Measurements from ENCODE around the gene FBXO38.

The FBXO38 gene

DNA sequence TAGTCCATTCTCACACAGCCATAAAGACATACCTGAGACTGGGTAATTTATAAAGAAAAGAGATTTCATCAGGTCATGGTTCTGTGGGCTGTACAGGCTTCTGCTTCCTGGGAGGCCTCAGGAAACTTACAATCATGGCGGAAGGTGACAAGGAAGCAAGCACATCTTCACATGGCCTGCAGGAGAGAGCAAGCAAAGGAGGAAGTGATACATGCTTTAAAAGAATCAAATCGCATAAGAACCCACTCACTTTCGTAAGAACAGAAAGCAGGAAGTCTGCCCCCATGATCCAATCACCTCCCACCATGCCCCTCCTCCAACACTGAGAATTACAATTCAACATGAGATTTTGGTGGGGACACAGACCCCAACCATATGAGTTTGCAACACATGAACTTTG, 5.1 kb upstream of the FBXO38 start:
- no peak for TF ChIP-seq EZH2phosphoT487 (IDR thresholded peaks at IDR 0.05; ENCODE audit: borderline replicate concordance)
- no peak for TF ChIP-seq CTCF (conservative IDR thresholded peaks at IDR 0.05; ENCODE audit: low read length)
- Histone ChIP-seq H3K79me2 (ENCODE audit: insufficient read depth, low read length) (0 out of 2 replicates have a peak, but pooled peaks cover 4% of the 10 kb centered on the region), H3K4me3 (ENCODE audit: low read length, poor library complexity, severe bottlenecking) (no peak overlapping the region), H3K4me2 (ENCODE audit: low read depth, low read length, poor library complexity, severe bottlenecking) (no peak overlapping the region), H3K4me1 (ENCODE audit: insufficient read depth, low read length, poor library complexity, severe bottlenecking) (peaks cover 24% of the 10 kb centered on the region), H3K9me3 (ENCODE audit: insufficient read depth, low read depth, low read length) (peaks cover 6% of the 10 kb centered on the region; the same call in 1 of the 2 replicates), H3K36me3 (ENCODE audit: insufficient read depth, low read length) (no peaks in the 10 kb centered on the region), H3K27me3 (ENCODE audit: insufficient read depth, low read length, poor library complexity, severe bottlenecking) (no peaks in the 10 kb centered on the region), H2AFZ (ENCODE audit: low read length) (no peak overlapping the region), H4K20me1 (ENCODE audit: insufficient read depth, low read length, poor library complexity, severe bottlenecking) (no peaks in the 10 kb centered on the region), H3K9ac (ENCODE audit: low read depth, low read length, poor library complexity, severe bottlenecking) (no peak overlapping the region), H3F3A (ENCODE audit: low read depth) (no peaks in the 10 kb centered on the region), H3K9me2 (replicated peaks; ENCODE audit: low read depth, low read length) (no peaks in the 10 kb centered on the region)

GRCh38 chr5:148379340-148379739, 4.4 kb upstream of the FBXO38 start:
- H3K27me3 ChIP-seq (ENCODE audit: insufficient read depth, low read length, poor library complexity, severe bottlenecking): no peaks in the 10 kb centered on the region
- TF ChIP-seq EZH2phosphoT487 (IDR thresholded peaks at IDR 0.05; ENCODE audit: borderline replicate concordance) (no peak), CTCF (conservative IDR thresholded peaks at IDR 0.05; ENCODE audit: low read length) (no peak)
- peak overlapping the region; percentile 73; the same call in 1 of the 2 replicates for H2AFZ ChIP-seq (ENCODE audit: low read length)
- peak overlapping the region; percentile 19 for H3K4me3 ChIP-seq (ENCODE audit: low read length, poor library complexity, severe bottlenecking)
- peaks cover 24% of the 10 kb centered on the region for H3K4me1 ChIP-seq (ENCODE audit: insufficient read depth, low read length, poor library complexity, severe bottlenecking)
- H4K20me1 ChIP-seq (ENCODE audit: insufficient read depth, low read length, poor library complexity, severe bottlenecking): peaks cover 4% of the 10 kb centered on the region
- peaks cover 9% of the 10 kb centered on the region for H3K79me2 ChIP-seq (ENCODE audit: insufficient read depth, low read length)
- H3K4me2 ChIP-seq (ENCODE audit: low read depth, low read length, poor library complexity, severe bottlenecking): peak overlapping the region; percentile 36
- H3F3A ChIP-seq (ENCODE audit: low read depth): no peaks in the 10 kb centered on the region
- H3K9ac ChIP-seq (ENCODE audit: low read depth, low read length, poor library complexity, severe bottlenecking): no peak overlapping the region
- no peaks in the 10 kb centered on the region for H3K9me2 ChIP-seq (replicated peaks; ENCODE audit: low read depth, low read length)
- H3K9me3 ChIP-seq (ENCODE audit: insufficient read depth, low read depth, low read length): peaks cover 6% of the 10 kb centered on the region; the same call in 1 of the 2 replicates
- H3K36me3 ChIP-seq (ENCODE audit: insufficient read depth, low read length): no peaks in the 10 kb centered on the region

DNA sequence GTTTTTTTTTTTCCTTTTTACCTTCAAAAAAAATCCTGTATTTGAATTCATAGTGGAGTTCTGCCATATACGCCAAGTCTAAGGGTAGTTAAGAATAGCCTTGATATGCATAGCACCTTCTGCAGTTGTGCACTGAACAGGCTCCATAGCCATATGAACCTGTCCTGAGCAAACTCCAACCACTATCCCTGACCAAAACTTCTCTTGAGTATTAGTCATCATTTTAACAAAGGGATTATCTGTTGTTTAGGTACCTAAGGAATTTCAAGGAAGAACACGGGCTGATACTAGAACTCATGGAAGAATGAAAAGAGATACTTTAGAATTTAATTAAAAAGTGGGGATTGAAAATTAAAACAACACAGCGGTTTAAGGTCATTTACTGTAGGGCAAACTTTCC, 1.9 kb upstream of the FBXO38 start:
- no peaks in the 10 kb centered on the region for H3K9me2 ChIP-seq (replicated peaks; ENCODE audit: low read depth, low read length)
- peaks cover 30% of the 10 kb centered on the region for H4K20me1 ChIP-seq (ENCODE audit: insufficient read depth, low read length, poor library complexity, severe bottlenecking)
- H3K4me1 ChIP-seq (ENCODE audit: insufficient read depth, low read length, poor library complexity, severe bottlenecking): peaks cover 47% of the 10 kb centered on the region
- no peaks in the 10 kb centered on the region for H3F3A ChIP-seq (ENCODE audit: low read depth)
- H3K4me2 ChIP-seq (ENCODE audit: low read depth, low read length, poor library complexity, severe bottlenecking): no peak overlapping the region
- no peak for TF ChIP-seq CTCF (conservative IDR thresholded peaks at IDR 0.05; ENCODE audit: low read length)
- no peak overlapping the region for H3K4me3 ChIP-seq (ENCODE audit: low read length, poor library complexity, severe bottlenecking)
- peaks cover 35% of the 10 kb centered on the region for H3K79me2 ChIP-seq (ENCODE audit: insufficient read depth, low read length)
- no peaks in the 10 kb centered on the region for H3K36me3 ChIP-seq (ENCODE audit: insufficient read depth, low read length)
- H3K27me3 ChIP-seq (ENCODE audit: insufficient read depth, low read length, poor library complexity, severe bottlenecking): no peaks in the 10 kb centered on the region
- H2AFZ ChIP-seq (ENCODE audit: low read length): no peak overlapping the region
- peaks cover 6% of the 10 kb centered on the region; the same call in 1 of the 2 replicates for H3K9me3 ChIP-seq (ENCODE audit: insufficient read depth, low read depth, low read length)
- no peak overlapping the region for H3K9ac ChIP-seq (ENCODE audit: low read depth, low read length, poor library complexity, severe bottlenecking)
